ENCODE results near the gene FRMD1.

Gene FRMD1

GRCh38 chr6:168113226-168113625 is 34.2 kb upstream of the FRMD1 start:
- TF ChIP-seq, protein P1, sequence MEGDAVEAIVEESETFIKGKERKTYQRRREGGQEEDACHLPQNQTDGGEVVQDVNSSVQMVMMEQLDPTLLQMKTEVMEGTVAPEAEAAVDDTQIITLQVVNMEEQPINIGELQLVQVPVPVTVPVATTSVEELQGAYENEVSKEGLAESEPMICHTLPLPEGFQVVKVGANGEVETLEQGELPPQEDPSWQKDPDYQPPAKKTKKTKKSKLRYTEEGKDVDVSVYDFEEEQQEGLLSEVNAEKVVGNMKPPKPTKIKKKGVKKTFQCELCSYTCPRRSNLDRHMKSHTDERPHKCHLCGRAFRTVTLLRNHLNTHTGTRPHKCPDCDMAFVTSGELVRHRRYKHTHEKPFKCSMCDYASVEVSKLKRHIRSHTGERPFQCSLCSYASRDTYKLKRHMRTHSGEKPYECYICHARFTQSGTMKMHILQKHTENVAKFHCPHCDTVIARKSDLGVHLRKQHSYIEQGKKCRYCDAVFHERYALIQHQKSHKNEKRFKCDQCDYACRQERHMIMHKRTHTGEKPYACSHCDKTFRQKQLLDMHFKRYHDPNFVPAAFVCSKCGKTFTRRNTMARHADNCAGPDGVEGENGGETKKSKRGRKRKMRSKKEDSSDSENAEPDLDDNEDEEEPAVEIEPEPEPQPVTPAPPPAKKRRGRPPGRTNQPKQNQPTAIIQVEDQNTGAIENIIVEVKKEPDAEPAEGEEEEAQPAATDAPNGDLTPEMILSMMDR (conservative IDR thresholded peaks at IDR 0.05; ENCODE audit: low read depth, low read length), result no peak
- DNase-seq (ENCODE audit: low read depth), result no peak
- no peak overlapping the region for H3K4me3 ChIP-seq (ENCODE audit: low read depth, low read length)

- no peak overlapping the region for H3K4me3 ChIP-seq (ENCODE audit: low read depth, low read length)
- DNase-seq (ENCODE audit: low read depth), result no peak
- TF ChIP-seq, protein P1 (conservative IDR thresholded peaks at IDR 0.05; ENCODE audit: low read depth, low read length), result no peak
These were observed 32.9 kb upstream of the FRMD1 start for GRCh38 chr6:168111911-168112310.

GRCh38 chr6:168110437-168110836 is 31.4 kb upstream of the FRMD1 start:
- no peak for DNase-seq (ENCODE audit: low read depth)
- H3K4me3 ChIP-seq (ENCODE audit: low read depth, low read length), result no peak overlapping the region
- TF ChIP-seq, protein P1 (conservative IDR thresholded peaks at IDR 0.05; ENCODE audit: low read depth, low read length), result no peak

GRCh38 chr6:168109171-168109570 is 30.2 kb upstream of the FRMD1 start:
- TF ChIP-seq, protein P1 (conservative IDR thresholded peaks at IDR 0.05; ENCODE audit: low read depth, low read length), result no peak
- H3K4me3 ChIP-seq (ENCODE audit: low read depth, low read length), result no peak overlapping the region
- DNase-seq (ENCODE audit: low read depth), result no peak

GRCh38 chr6:168107191-168107983 is 28.4 kb upstream of the FRMD1 start:
- H3K4me3 ChIP-seq (ENCODE audit: low read depth, low read length), result no peak overlapping the region
- DNase-seq (ENCODE audit: low read depth), result peak; percentile 10
- TF ChIP-seq, protein P1 (conservative IDR thresholded peaks at IDR 0.05; ENCODE audit: low read depth, low read length), result no peak

- peak; percentile 13 for DNase-seq (ENCODE audit: low read depth)
- H3K4me3 ChIP-seq (ENCODE audit: low read depth, low read length), result no peak overlapping the region
- TF ChIP-seq, protein P1 (conservative IDR thresholded peaks at IDR 0.05; ENCODE audit: low read depth, low read length), result no peak
These were observed 27.6 kb upstream of the FRMD1 start for GRCh38 chr6:168106633-168107005.

Measured in choroid plexus epithelial cell (primary cell).